ENCODE measurements around the gene MREG.
"Not testable (repeated sequence)": the region's sequence is repeated elsewhere in the genome, so short reads cannot be mapped to it uniquely, and the experiment has no call there.

The MREG gene

DNA sequence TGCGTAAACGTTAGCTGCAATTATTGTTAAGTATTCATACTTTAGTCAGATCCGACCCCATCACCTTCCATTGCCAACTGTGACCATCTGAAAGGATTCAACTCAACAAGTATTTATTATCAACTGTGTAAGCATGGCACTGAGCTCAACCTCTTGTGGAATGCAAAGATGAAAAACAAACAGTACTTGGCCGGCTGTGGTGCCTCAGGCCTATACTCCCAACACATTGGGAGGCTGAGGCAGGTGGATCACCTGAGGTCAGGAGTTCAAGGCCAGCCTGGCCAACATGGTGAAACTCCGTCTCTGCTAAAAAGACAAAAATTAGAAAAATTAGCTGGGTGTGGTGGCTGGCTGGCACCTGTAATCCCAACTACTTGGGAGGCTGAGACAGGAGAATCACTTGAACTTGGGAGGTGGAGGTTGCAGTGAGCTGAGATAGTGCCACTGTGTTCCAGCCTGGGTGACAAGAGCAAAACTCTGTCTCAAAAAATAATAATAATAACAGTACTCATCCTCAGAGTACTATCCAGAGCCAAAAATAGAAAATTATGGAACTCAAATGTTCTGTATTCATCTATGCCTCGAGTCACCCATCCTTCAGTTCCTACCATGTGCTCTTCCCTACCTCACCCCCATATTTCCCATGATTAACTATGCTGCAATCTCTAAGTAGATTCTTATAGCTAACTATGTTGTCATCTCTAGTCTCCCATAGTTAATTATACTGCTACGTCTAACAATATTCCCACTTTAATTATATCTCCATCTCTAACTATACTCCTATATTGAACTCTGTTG, 8.6 kb upstream of the MREG start:
- no peak for DNase-seq (ENCODE audit: low read depth)

DNA sequence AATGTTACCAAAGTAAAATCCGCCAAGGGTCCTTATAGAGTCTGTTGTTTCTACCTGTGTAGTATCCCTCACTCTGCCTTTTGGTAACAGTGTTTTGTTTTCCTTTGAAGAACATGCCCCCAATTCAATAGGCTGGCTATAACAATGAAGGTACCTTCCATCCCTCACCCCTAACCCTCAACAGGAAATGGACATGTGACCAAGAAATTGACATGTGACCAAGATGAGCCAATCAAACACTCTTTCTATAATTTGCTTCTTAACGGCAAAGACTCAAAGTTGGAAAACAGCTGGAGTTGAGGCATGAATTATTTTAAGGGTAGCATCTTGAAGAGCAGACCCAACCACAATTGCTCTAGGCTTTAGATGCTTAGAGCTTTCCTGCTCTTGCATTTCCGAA, 5.4 kb upstream of the MREG start:
- DNase-seq (ENCODE audit: low read depth): no peak

DNA sequence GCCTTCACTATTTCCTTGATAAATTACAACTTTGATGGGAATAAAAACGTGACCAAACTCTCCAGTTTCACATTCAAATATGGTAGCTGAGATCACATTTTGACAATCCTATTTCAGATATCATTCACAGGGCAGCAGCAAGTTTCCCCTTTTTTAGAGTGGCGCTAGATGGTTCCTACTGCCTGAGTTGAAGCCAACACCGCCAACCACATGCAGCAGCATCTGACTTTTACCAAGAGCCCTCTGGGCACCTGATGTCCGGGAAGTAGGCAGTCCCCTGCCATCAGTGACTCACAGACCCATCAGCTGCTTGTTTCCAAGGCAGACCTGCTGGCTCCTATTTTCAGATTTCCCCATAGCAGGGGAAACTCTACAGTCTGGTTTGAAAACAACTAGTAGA, 4.0 kb upstream of the MREG start:
- DNase-seq (ENCODE audit: low read depth): peak; percentile 8

DNA sequence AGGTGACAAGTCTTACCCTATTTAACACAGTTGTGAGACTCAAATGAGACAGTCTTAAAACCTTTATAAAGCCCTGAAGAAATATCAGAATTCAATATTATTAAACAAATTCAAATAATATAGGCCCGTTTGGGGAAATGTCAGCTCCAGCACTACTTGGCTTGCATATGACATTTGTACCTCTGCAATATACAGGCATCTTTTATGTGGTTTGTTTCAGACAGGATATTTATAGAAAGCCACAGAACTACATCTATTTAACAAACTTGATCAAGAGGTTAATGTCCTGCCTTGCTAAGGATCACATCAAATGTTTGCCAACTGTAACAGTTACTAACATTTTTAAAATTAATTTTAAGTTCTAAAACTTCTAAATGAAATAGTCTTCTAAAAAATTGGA, 3.2 kb upstream of the MREG start:
- DNase-seq (ENCODE audit: low read depth): no peak

DNA sequence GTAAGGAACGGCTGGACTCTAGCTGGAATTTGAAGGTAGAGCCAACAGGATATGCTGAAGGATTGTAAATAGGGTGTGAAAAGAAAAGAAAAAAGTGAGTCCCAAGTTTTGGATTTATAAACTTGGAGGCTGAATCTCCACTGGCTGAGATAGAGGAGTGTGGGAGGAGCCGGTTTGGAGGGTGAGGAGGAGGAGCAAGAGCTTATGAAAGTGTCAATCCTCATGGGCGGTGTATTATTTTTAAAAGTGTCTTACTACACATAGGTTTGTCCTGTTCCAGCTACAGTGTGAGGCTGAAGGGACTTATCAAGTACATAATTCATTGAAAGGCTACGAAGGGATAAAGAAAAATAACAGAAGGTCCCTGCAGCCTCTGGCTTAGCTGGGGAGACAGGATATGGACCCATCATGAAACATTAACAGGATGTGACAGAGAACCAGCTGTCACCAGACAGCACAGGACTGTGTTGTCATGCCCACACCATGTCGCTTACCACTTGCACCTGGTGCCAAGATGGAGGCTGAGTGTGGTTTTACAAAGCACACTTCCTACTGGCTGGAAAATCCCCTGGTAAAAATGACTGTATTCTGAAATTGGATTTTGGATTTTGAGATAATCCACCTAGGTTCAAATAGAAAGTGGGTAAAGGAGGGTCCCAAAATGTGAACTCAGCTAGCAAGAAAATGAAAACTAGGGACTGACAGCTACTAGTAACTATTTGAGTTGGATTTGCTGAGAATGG, 2.5 kb upstream of the MREG start:
- DNase-seq (ENCODE audit: low read depth): no peak

DNA sequence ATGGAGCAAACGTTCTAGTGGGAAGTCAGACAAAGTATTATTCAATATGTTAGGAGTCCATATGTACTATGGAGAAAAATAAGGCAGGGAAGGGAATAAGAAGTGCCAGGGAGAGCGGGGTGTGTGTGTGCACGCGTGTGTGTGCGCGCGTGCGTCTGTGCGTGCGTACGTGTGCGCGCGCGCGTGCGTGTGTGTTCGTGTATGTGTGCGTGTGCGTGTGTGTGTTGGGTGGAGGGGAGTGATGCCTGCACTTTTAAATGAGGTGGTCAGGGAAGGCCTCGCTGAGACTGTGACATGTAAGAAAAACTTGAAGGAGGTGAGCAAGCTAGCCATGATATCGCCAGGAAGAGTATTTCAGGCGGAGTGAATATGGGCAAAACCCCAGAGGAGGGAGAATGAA, 1.6 kb upstream of the MREG start:
- DNase-seq (ENCODE audit: low read depth): no peak

DNA sequence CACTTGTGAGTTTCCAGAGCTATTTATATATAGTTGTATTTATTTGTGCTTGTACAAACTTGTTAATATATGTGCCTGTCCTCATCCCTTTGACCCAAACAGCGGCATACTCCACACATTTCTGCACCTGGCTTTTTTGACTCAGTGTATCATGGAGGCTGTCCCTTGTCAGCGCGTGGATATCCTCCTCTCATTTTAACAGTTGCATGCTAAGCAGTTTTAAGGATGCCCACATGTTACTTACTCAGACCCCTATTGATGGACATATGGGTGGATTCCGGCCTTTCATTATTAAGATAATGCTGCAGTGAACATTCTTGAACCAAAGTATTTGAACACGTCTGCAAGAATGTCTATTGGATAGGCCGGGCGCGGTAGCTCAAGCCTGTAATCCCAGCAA, 655 bp upstream of the MREG start:
- no peak for DNase-seq (ENCODE audit: low read depth)

DNA sequence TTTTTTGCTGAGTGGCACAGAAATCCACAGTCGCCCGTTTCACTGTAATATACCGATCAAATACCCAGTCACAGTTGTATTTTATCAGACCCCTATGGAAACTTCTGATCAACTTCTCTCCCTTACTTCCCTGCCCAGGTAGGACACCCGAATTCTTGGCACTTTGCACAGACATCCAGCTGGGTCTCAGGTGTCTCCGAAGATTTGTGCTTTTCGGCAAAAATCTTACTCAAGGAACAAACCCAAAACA, 596 bp downstream of the MREG start:
- DNase-seq (ENCODE audit: low read depth): no peak

DNA sequence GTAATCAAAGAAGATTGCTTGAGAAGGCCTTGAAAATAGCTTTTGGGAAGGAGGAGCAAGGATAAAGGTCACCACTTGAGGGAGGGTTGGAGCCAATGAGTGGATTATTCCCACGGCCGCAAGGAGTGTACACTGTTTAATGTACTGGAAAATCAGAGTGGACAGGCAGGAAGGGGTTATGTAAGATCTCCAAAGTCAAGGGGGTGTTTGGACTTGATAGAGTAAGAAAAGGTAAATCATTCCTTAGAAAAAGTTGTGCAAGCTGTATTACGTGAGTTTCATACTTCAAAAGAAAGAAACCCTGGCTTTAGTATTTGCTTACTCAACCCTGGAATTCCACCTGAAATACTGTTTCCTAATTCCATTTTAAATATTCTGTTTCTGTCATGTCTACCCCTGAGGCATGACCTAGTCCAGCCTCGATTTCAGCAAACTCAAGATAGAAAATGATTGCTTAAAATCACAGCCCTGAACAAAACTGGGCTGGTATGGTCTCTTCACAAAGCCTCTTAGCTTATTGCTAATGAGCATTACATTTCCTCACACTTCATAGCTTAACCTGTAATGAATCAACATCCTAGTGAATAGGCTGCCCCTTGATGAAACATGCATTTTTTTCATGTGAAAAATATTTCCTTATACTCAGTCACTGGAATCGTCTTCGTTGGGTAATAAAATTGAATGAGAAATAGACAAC, 1.1 kb downstream of the MREG start:
- peak; percentile 83 for DNase-seq (ENCODE audit: low read depth)

DNA sequence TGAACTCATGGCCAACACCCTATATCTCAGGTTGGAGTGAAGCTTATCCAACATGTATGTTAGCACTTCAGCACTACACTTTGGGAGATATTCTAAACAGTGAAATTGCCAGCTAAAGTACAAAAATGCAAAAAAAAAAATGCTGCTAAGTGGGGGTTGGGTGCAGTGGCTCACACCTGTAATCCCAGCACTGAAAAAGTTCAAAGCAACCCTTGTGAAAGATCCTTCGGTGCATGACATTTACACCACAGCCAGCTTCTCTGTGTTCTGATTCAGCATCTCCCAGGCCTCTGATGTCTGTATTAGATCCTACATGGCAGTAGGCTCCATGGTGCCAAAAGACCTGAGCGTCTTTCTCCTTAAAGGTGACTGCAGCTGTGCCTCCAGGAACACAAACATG, 4.1 kb downstream of the MREG start:
- DNase-seq (ENCODE audit: low read depth): not testable (repeated sequence)

DNA sequence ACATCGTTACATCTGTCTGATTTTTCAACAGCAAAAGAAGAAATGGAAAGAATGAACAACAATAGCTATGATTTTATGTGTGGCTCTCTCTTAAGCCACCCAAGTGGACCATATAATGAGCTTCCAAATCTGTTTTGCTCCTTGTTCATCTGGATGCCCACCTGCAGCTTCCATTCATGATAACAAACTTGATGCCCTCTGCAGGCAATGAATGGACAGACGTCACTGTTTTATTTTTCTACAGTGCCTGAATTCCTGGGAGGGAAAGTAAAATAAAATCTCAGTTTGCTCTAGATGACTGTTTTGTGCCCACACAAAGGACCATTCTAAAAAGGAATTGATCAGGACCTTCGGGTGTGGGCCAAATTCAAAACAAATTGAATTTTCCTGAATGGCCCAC, 5.0 kb downstream of the MREG start:
- no peak for DNase-seq (ENCODE audit: low read depth)

DNA sequence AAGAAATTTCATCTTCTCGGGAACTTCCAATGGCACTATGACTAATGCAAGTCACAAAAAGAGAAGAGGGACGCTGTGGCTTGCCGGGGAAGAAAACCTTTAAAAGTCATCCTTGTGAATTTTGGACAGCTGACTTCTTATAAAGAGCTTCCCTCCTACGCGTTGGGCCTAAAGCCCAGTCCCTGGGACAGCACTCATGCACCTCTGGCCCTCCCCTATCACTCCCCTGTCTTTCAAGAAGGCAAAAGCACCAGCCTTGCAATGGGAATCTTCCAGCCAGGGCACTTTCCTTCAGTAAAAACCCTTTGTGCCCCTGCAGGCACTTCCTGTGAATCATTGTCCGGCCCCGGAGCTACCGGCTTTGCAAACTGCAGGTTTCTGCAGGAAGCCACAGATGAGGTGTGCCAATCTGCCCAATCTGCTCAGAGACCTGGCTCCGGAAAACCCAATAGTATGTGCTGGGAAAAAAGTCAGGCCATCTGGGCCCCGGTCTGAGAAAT, 7.1 kb downstream of the MREG start:
- no peak for DNase-seq (ENCODE audit: low read depth)

DNA sequence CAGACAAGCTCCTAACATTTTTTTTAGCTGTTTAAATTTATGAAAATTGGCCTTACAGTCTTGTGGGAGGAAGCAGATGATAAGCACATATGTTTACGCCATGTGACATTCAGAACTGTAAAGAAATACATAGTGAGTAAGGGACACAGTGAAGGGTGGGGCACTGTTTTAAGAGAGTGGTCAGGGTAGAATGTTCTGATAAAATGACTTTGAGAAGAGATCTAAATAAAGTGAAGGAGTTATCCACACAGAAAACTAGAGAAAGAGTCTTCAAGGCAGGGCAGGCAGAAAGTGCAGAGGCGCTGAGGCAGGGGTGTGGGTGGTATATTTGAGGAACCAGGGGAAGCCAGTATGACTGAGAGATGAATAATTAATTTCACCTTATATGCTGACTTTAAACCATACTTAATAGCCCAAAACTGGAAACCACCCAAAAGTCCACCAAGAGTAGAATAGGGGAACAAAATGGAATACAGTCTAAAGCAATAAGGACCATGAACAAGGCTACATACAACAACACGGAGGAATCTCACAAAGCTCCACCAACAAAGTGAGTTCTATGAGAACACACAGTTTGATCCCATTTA, 8.6 kb downstream of the MREG start:
- DNase-seq (ENCODE audit: low read depth): no peak

DNA sequence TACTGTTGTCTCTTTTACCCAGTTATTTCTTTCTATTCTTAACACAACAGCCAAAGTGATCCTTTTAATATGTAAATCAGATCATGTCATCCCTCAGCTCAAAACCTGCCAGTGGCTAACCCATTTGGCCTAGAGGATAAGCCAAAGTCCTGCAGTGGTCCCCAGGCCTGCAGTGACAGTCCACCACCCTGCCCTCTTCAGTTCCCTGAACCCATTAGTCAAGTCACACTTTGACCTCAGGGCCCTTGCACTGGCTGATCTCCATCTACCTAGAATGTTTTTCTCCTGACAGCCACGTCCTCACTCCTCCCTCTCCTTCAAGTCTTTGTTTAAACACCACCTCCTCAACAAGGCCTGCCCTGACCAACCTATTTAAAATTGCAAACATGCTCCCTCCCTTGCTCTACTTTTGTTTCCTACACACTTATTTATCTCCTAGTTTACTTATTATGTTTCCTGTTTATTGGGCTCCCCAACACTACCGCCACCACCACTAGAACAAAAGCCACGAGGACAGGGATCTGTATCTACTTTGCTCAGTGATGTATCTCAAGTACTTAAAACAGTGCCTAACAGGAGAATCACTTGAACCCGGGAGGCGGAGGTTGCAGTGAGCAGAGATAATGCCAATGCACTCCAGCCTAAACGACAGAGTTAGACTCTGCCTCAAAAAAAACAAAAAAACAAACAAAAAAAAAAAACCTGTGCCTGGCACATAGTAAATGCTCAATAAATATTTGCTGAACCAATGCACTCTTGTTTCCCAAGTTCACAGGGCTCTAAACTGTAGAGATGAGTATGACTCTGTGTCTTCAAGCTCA, 9.3 kb downstream of the MREG start:
- DNase-seq (ENCODE audit: low read depth): no peak

DNA sequence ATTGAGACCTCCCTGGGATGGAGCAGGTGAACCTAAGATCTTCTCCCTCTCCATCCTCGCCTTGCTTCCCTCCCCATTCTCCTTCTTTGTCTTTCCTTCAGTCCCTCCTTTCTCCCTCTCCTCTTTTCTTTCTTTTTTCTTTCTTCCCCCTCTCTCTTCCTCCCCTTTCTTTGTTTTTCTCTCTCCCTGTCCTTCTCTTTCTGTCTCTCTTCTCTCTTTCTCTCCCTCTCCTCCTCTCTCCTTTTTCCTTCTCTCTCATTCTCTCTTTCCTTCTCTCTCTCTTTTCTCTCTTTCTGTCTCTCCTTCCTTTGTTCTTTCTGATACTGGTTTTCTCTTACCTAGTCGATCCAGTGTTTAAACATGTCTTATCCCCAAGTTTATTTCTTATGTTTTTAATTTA, 10.7 kb downstream of the MREG start:
- DNase-seq (ENCODE audit: low read depth): no peak

DNA sequence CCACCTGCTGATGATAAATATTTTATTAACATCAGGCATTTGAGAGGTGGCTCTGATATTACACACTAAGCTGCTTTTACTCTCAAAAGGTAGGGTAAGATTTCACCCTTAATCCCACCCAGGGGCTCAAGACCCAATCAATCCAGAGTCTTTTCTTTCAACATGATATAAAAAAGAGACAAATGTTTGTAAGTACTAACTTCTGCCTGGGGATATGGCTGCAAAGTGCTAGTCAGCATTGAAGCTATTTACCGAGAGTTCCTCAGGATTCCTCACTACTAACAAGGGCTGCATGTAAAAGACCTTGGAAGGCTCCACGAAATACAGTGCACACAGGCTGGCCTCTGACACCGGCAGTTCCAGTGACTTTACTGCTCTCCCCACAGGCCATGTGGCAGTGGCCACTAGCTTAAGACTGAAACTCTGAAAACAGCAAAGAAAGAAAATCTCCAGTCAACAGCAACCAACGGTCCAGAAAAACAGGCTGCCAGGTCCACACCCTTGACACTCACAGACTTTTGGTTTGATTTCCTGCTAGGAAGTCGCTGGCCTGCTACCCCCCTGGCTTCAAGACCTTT, 11.2 kb downstream of the MREG start:
- no peak for DNase-seq (ENCODE audit: low read depth)

DNA sequence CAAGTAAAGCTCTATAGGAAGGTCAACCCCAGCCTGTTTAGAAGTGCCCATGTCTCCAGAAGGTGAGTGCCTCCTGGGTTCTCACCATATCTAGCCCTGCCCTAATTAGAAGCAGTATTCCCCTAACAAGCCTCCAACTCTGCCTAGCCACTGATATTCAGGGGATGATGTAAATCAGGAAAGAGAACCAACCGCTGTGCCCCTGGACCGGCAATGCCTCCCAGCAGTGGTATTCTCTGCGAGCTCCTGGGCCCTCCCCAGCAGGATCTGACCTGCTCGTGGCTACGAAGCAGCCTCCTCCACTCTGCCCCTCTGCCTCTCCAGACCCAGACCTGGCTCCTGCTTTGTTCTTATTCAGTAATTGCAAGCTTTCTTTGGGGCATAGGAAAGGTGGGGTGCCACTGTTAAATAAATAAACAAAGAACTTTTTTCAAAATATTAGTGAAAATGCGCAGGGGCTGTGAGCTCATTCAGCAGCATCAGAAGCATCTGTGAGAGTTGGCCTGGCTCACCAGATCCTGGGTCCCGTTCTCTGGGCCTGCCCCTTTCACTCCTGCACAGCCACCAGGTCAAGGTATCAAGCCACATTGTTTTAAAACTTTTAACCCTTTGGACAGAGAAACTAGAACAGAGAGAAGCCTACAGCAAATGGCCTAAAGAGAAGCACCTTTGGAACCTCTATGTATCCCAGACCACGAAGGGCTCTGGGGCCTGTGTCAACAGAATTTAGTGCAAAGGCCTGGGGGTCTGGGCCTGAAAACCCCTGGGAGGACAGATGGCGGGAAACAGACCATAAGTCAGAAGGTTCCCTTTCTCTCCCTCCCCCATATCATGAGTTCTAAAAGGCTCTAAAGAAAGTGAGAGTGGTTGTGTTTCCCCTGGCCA, 11.9 kb downstream of the MREG start:
- DNase-seq (ENCODE audit: low read depth): no peak

DNA sequence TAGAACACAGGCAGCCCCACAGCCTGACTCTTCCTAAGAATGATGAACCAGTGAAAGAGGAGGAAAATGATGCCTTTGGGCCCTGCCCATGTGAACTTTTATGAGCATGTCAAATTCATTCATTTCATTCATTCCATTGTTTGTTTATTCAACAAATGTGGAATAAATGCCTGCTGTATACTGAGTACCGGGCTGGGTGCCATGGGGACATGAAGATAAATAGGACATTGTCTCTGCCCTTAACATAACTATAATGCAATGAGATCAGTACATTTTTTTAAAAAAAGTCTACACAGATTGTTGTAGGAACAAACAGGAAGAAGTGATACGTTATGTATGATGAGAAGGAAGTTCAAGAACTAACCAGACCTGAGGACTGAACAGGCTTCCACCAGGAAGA, 14.7 kb downstream of the MREG start:
- no peak for DNase-seq (ENCODE audit: low read depth)

DNA sequence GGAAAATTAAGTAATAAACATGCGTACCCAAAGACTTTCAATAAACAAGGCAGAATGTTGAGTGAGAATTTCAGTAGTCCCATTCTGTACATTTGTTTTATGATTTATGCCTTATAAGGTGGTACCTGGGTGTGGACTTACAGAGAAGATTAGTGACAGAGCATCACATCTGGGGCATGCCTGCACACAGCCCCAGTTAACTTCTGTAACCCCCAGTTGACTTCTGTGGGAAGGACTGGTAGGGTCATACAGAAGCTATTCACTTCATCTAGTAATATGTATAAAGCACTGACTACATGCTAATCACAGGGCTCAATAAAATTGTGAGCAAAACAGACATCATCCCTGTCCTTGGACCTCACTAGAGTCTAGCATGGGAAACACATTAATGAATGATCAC, 16.1 kb downstream of the MREG start:
- DNase-seq (ENCODE audit: low read depth): no peak

DNA sequence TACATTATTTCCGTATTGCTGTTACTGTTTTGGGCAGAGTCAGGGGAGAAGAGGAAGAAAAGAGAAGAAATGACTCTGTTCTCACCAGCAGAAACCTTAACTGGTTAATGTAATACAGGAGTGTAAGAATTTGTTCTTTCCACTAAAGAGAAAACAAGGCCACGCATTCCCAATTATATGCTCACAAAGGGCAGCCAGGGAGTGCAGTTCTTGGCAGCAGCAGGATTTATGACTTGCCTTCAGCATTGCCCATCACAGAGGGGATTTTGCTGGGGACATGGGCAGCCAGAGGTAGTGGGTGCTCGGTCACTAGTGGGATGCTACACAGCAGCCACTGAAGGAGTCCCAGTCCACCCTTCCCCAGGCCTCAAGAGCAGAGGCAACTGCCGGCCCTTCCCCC, 18.4 kb downstream of the MREG start:
- no peak for DNase-seq (ENCODE audit: low read depth)

All from amniotic epithelial cell (primary cell).